HG02943 (cell line): Measurements from ENCODE around the gene CKAP2L.
"Not testable (repeated sequence)": the region's sequence is repeated elsewhere in the genome, so short reads cannot be mapped to it uniquely, and the experiment has no call there.

Experiments
- ATAC-seq: cut with Tn5 transposase; IDR thresholded peaks from one replicate; pipeline ENCODE4 v1.9.1; 2021; ENCODE audit warnings: mild to moderate bottlenecking, low read depth, moderate library complexity; ENCODE audit not compliant: unreplicated experiment

Gene CKAP2L

GRCh38 chr2:112712903-112713584 is 51.4 kb downstream of the CKAP2L start:
- ATAC-seq: no peak

DNA sequence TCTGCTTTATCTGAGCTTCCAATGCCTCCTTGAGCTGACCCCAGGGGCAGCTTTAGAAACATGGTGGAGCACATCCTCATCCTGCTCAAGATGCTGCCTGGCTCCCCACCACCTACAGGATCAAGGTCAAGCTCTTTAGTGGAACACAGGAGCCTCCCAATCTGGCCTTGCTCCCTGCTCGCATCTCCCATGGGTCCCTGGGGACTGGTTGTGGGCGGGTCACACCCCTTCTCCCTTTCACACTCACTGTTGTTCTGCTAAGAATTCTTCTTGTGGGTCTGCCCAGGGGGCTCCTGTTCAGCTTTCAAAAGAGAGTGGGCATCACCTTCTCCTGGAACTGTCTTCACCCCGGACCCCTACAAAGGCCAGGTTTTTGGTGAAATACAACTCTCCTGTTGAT is 51.9 kb downstream of the CKAP2L start:
- no peak for ATAC-seq

DNA sequence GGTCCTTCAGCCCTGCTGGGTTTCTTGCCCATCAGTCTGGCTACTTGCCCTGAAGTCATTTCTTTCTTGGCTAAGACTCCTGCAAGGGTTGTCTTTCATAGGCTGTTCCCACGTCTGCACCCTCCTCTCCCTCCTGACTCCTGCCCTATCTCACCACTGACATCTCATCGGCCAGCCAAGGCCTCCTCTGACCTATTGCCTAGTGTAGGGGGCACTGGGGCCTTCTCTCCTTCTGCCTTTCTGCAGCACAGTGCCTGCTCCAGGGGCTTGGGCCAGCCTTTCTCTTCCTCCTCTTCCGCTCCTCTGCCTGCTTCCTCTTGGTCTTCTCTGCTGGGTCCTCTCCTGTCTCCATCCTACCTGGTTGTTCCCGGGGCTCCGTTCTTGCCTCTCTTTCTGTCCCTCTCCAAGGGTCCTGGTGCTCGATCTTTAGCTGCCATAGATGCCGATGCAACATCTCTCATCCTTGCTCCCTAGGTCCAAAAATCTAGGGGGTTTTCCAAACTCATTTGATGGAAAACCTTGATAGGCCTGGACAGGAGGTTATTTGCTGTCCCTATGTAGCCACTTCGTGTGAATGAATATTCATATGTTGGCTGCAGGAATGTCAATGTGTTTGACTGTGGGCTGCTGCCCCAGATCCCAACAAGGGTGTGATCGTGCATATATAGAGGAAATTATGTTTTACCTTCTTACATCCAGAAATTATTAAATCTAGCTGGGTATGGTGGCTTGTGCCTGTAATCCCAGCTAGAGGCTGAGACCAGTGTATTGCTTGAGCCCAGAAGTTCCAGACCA is 53.3 kb downstream of the CKAP2L start:
- ATAC-seq: no peak

- no peak for ATAC-seq
Measured at GRCh38 chr2:112709703-112710102, 54.7 kb downstream of the CKAP2L start.

- no peak for ATAC-seq
Measured at GRCh38 chr2:112708968-112709367, 55.4 kb downstream of the CKAP2L start.

DNA sequence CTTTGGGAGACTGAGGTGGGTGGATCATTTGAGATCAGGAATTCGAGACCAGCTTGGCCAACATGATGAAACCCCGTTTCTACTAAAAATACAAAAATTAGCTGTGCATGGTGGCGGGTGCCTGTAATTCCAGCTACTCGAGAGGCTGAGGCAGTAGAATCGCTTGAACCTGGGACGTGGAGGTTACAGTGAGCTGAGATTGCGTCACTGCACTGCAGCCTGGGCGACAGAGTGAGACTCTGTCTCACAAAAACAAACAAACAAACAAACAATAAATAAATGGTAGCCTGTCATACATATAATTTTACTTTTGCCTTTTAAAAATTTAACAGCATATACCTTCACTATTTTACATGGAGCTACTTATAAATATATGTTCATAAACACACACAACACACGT is 57.5 kb downstream of the CKAP2L start:
- ATAC-seq: not testable (repeated sequence)

DNA sequence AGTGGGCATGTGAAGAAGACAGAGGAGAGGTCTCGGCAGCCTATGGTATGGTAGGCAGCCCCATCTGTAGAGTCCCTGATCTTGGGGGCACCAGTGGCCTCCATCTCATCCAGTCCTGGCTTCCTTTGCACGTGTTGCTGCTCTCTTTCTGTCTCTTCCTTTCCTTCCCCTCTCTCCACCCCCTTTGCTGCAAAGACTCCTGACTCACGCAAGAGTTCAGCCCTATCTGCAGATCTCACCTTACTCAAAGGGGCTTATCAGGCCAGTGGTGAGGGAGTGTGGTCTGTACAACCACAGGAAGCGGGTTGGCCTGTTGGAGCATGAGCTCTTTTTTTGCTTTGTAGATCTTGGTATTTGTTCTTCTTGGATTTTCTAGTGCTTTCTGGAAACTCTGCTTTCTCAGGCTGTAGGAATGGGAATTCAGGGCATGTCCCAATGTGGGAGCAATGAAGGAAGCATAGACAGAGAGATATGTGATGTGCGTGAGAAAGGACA is 58.2 kb downstream of the CKAP2L start:
- no peak for ATAC-seq

DNA sequence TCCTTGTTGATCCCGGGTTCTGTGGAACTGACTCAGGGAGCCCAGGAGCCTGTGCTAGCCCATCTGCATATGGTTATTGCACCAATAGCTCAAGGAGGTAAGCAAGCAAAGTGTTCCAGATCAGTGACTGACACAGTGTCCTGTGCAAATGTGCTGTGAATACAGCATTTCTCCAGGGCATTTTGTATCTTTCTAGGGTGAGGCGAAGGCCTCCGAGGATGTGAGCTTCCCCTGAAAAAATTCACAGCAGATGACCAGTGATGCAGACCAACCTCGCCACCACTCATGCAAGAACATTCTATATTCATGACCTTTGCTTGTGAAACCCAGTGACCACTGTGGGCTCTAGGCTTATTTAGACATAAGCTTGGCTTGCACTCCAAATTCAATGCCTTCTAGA is 58.8 kb downstream of the CKAP2L start:
- no peak for ATAC-seq

- no peak for ATAC-seq
Measured at GRCh38 chr2:112703684-112704083, 60.7 kb downstream of the CKAP2L start.

DNA sequence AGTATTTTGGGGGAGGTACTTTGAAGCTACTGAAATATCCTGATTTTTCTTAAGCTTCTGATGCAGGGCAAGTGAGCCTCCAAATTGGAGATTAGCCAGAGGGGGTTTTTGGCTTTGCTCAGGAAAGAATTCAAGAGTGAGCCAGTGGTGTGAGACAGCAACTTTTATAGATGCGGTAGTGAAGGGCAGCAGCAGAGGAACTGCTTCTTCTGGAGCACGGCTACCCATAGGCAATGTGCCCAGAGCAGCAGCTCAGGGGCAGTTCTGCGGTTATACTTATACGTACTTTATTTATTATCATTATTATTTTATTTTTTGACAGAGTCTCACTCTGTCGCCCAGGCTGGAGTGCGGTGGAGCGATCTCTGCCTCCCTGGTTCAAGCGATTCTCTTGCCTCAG is 63.4 kb downstream of the CKAP2L start:
- no peak for ATAC-seq

DNA sequence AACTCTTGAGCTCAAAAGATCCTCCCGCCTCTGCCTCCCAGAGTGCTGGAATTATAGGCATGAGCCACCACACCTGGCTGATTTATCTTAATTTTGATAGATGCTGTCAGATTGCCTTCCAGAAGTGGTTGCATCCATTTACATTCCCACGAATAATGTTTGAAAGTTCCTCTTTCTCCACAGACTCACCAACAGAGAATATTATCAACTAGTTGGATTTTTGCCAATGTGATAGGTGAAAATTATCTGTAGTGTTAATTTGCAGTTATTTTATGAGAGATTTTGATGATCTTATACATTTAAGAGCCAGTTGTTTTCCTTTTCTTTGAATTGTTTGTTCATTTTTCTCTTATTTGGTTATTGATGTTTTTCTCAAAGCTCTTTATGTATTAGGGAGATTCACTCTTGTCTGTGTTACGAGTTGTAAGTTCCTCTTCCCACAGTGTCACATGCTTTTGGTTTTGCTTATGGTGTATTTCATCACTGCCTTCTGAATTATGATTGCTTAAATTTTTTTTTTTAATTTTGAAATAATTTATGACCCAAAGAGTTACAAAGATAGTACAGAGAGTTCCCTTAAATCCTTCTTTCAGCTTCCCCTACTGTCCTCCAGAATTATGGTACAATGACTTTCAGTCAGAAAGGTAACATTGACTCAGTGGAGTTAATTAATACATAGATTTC is 64.3 kb downstream of the CKAP2L start:
- ATAC-seq: no peak

DNA sequence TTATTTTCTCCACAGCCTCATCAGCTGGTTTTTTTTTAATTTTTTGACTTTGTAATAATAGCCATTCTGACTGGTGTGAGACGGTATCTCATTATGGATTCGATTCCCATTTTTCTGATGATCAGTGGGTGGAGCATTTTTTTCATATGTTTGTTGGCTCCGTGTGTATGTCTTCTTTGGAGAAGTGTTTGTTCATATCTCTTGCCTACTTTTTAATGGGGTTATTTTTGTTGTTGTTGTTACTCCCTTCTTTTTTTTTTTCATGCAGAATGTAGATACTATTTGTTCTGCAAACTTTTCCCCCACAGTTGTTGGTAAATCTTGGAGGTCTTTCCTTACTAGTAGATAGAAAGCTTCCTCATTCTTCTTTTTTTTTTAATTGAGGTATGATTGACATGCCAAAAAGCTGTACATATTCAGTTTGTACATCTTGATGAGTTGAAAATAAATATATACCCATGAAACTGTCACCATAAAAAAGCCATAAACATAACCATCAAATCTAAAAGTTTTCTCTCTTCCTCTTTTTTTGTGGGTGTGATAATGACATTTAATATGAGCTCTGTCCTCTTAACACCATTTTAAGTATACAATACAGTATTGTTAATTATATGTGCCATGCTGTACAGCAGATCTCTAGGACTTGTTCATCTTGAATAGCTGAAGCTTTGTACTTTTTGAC is 65.4 kb downstream of the CKAP2L start:
- no peak for ATAC-seq

DNA sequence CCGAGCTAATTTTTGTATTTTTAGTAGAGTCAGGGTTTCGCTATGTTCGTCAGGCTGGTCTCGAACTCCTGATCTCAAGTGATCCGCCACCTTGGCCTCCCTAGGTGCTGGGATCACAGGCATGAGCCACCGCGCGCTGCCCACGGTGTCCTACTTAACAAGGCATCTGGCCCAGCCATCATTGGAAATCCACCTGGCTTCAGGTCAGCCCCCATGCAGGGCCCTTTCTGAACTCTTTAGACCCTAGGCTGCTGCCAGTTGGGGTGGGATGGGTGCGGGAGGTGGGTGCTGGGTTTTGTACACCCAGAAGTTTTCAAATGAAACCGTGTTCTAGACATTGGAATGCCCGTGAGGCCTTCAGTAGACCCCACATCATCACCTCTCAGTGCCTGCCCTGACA is 70.2 kb downstream of the CKAP2L start:
- no peak for ATAC-seq

- ATAC-seq: no peak
Measured at GRCh38 chr2:112693596-112693995, 70.8 kb downstream of the CKAP2L start.

DNA sequence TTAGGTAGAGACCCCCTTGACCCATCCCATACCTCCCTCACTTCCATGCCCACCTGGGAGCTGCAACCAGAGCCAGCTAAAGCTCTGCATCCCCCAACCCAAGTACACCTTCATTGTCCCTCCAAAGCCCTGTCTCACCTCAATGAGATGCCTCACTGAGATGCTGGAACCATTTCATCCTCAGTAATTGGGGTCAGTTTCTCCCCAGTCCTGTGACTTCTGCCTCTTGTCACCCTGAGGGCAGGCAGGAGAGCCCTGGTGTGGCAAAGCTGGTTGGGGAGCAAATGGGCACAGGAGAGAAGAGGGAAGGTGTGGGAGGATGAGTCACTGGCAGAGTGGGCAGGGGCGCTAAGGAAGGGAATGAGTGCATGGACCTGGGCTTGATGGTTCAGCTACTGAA is 71.5 kb downstream of the CKAP2L start:
- ATAC-seq: no peak

GRCh38 chr2:112692495-112692911 is 71.9 kb downstream of the CKAP2L start:
- peak; percentile 74 for ATAC-seq

GRCh38 chr2:112691881-112692281 is 72.5 kb downstream of the CKAP2L start:
- ATAC-seq: no peak

DNA sequence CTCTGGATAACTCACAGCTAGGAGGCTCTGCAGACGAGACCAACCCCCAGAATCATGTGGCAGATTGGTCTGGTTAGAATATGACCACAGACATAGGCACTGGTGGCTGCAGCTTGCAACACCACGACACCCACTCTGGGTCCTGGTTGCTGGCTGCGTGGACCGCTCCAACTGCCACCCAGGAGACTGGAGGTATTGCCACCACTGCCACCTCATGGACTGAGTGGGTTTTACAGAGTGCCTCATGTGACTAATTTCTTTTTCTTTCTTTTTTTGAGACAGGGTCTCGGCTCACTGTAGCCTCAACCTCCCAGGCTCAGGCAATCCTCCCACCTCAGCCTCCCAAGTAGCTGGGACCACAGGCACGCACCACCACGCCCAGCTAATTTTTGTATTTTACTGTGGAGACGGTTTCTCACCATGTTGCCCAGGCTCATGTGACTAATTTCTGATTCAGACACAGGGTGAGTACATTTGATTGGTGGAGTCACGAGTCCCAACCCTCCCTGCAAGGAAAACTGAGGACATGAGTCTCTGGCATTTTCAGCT is 73.5 kb downstream of the CKAP2L start:
- no peak for ATAC-seq

DNA sequence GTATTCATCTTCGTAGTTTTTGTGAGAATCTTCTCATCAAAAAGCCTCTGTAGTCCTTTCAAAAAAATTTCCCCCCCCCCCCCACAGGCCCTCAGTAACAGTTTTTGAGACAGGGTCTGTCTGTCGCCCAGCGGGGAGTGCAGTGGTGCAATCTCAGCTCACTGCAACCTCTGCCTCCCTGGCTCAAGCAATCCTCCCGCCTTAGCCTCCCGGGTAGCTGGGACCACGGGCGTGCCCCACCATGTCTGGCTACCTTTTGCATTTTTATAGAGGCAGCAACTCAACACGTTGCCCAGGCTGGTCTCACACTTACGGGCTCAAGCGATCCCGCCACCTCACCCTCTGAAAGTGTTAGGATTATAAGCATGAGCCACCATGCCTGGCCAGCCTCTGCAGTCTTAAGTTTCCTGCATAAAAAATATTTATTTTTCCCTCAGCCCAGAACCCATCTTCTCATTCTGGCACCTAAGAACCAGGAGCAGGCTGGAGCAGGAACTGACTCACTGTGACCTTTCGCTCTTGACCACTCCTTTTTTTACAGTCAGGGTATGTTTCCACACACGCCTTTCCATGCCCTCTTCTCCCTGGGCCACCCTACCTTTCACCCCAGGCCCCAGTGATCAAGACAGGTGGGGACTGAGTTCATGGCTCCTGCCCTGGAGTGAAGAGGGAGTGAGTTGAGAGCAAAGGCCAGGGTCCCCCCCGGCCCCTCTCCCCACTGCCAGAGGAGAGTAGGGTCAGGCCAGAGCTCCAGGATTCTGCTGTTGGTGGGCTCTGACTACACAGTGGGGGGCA is 76.1 kb downstream of the CKAP2L start:
- ATAC-seq: no peak

GRCh38 chr2:112687522-112687921 is 76.9 kb downstream of the CKAP2L start:
- ATAC-seq: no peak
